ENCODE measurements around the gene PCSK9.

DNA sequence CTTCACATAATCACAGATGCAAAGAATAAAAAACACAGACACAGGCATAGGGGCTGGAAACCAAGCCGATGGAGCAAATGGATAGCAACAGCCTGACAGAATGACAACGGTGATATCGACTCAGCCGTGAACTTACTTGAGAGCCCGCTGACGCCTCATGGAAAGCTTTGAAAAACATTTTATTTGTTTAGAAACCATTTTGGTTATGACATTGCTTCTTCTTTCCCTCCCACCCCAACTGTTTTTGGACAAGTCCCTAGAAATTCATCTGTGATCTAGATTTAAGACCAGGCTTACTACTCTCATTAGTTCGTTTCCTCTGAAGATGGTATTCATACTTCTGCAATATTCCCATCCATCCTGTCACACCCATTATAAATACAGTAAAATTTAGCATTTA is 44.9 kb downstream of the PCSK9 start:
- TF ChIP-seq ZFX (IDR thresholded peaks at IDR 0.05; ENCODE audit: borderline replicate concordance), result no peak
- TF ChIP-seq, protein P1, sequence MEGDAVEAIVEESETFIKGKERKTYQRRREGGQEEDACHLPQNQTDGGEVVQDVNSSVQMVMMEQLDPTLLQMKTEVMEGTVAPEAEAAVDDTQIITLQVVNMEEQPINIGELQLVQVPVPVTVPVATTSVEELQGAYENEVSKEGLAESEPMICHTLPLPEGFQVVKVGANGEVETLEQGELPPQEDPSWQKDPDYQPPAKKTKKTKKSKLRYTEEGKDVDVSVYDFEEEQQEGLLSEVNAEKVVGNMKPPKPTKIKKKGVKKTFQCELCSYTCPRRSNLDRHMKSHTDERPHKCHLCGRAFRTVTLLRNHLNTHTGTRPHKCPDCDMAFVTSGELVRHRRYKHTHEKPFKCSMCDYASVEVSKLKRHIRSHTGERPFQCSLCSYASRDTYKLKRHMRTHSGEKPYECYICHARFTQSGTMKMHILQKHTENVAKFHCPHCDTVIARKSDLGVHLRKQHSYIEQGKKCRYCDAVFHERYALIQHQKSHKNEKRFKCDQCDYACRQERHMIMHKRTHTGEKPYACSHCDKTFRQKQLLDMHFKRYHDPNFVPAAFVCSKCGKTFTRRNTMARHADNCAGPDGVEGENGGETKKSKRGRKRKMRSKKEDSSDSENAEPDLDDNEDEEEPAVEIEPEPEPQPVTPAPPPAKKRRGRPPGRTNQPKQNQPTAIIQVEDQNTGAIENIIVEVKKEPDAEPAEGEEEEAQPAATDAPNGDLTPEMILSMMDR (IDR thresholded peaks at IDR 0.05), result no peak

Measured in 22Rv1 (cell line).